Osteoblast (primary cell): ENCODE measurements around the gene LARP4B. TPM values are rescaled to one million over a fixed set of nuclear protein-coding genes. Genes with fewer than 3 reads are reported as not detected.
A peak's percentile ranks its signal among the peaks of the same experiment; 100 is the strongest.

Experiments
- DNase-seq: peaks from one replicate; pipeline ENCODE4 v3.0.0; 2011; ENCODE audit warnings: low spot score, mixed read lengths; ENCODE audit not compliant: insufficient read length; ENCODE audit errors: missing footprints
- H2AFZ ChIP-seq: 2 replicates; pipeline ENCODE4 v1.6.0; 2011; ENCODE audit warnings: mild to moderate bottlenecking, low read length
- H3K27ac ChIP-seq: 2 replicates; pipeline ENCODE4 v1.5.1; 2011; ENCODE audit warnings: mild to moderate bottlenecking, low read depth, low read length, moderate library complexity
- H3K27me3 ChIP-seq: 2 replicates; pipeline ENCODE4 v1.6.0; 2012; ENCODE audit warnings: mild to moderate bottlenecking, control low read depth, inconsistent platforms, low read length, moderate library complexity; ENCODE audit not compliant: insufficient read depth
- H3K36me3 ChIP-seq: 2 replicates; pipeline ENCODE4 v1.5.1; 2011; ENCODE audit warnings: mild to moderate bottlenecking, low read length, control low read depth, moderate library complexity; ENCODE audit not compliant: insufficient read depth
- H3K4me1 ChIP-seq: 2 replicates; pipeline ENCODE4 v1.5.1; 2011; ENCODE audit warnings: mild to moderate bottlenecking, low read length, control low read depth, moderate library complexity; ENCODE audit not compliant: insufficient read depth
- H3K4me2 ChIP-seq: 2 replicates; pipeline ENCODE4 v1.6.0; 2011; ENCODE audit warnings: mild to moderate bottlenecking, low read length; ENCODE audit not compliant: insufficient read depth
- H3K4me3 ChIP-seq: fragments of 200-600 bp; sonication (generic); 3 replicates; pipeline ENCODE4 v1.5.1; 2012; ENCODE audit warnings: mild to moderate bottlenecking, low read length, inconsistent platforms; ENCODE audit not compliant: insufficient read depth
- H3K79me2 ChIP-seq: 2 replicates; pipeline ENCODE4 v1.6.0; 2012; ENCODE audit warnings: mild to moderate bottlenecking, low read length, control low read depth, inconsistent platforms; ENCODE audit not compliant: insufficient read depth
- H3K9me3 ChIP-seq: 2 replicates; pipeline ENCODE4 v1.5.1; 2011; ENCODE audit warnings: low read depth, low read length, control low read depth
- H4K20me1 ChIP-seq: 2 replicates; pipeline ENCODE4 v1.6.0; 2012; ENCODE audit warnings: mild to moderate bottlenecking, low read length, control low read depth; ENCODE audit not compliant: insufficient read depth
- CTCF ChIP-seq: IDR thresholded peaks from 2 replicates; pipeline ENCODE4 v1.5.1; 2011; ENCODE audit warnings: mild to moderate bottlenecking, low read depth, low read length, moderate library complexity; ENCODE audit errors: extremely low read depth
- total RNA-seq: library from RNA; depleted of rRNA; stranded (reverse); fragments of >200 nt; gene quantifications from 2 replicates; pipeline ENCODE4 v1.2.3, GENCODE V29; 2012

Gene LARP4B
- total RNA-seq, 1 donor, result 46.0 TPM

- Histone ChIP-seq H3K4me1 (no peaks in the 10 kb centered on the region), H3K79me2 (peaks cover 2% of the 10 kb centered on the region), H3K4me3 (no peak overlapping the region), H3K36me3 (peaks cover 51% of the 10 kb centered on the region), H3K27ac (no peak overlapping the region), H3K9me3 (no peaks in the 10 kb centered on the region), H2AFZ (no peak overlapping the region), H4K20me1 (peaks cover 17% of the 10 kb centered on the region), H3K27me3 (no peaks in the 10 kb centered on the region), H3K4me2 (no peak overlapping the region)
- TF ChIP-seq CTCF, result no peak
- peak; percentile 53 for DNase-seq
Measured at GRCh38 chr10:807958-808353, 123.5 kb downstream of the LARP4B start.

DNA sequence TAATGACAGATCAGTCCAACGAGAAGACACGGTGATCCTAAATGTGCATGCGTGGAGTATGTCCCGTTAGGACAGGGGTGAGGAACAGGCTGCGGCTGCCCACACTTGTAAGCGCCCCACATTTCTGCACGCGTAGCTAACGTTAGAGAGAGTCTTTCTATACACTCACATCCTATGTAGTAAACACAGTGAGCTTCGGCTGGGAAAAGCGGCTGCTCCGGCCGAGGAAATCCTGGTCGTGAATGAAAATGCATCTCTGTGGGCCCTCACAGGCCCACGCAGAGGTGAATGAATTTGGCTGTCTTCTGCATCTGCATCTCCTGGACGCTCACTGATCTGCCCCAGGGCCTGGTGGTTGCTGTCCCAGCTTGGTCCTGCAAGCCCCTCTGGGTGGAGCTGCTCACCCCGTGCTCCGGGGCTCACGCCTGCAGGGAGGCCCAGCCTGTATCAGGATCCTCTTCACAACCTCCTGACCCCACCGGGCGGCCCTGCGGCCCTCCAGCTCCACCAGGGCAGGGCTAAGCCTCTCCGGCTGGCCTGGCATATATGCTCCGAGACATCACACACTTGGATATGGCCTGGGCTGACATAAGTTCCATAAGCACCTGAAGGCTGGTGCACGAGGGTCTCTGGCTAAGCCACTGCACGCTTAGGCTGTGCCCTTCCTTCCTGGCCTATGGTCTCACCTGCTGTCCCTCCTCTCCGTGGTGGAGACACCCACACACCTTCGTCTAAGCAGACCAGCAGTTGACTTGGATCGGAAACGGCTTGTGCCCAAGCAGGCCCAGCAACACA lies 124.1 kb downstream of the LARP4B start:
- no peak overlapping the region for H3K4me3 ChIP-seq
- TF ChIP-seq CTCF, result no peak
- no peak overlapping the region for H2AFZ ChIP-seq
- H3K27me3 ChIP-seq, result no peaks in the 10 kb centered on the region
- peaks cover 2% of the 10 kb centered on the region for H3K79me2 ChIP-seq
- no peak overlapping the region for H3K27ac ChIP-seq
- no peak overlapping the region for H3K4me2 ChIP-seq
- DNase-seq, result peak; percentile 44
- H3K4me1 ChIP-seq, result no peaks in the 10 kb centered on the region
- H3K9me3 ChIP-seq, result no peaks in the 10 kb centered on the region
- H3K36me3 ChIP-seq, result peaks cover 45% of the 10 kb centered on the region
- peaks cover 17% of the 10 kb centered on the region for H4K20me1 ChIP-seq

GRCh38 chr10:806451-807162 lies 124.9 kb downstream of the LARP4B start:
- Histone ChIP-seq H3K9me3 (no peaks in the 10 kb centered on the region), H3K27ac (no peak overlapping the region), H4K20me1 (peaks cover 17% of the 10 kb centered on the region), H3K27me3 (no peaks in the 10 kb centered on the region), H3K4me2 (no peak overlapping the region), H3K36me3 (peaks cover 37% of the 10 kb centered on the region), H2AFZ (no peak overlapping the region), H3K4me1 (no peaks in the 10 kb centered on the region), H3K79me2 (no peaks in the 10 kb centered on the region), H3K4me3 (no peak overlapping the region)
- DNase-seq, result peak; percentile 73
- no peak for TF ChIP-seq CTCF
